HG03565 (cell line): ENCODE results near the gene PCAT7.
"Not testable (repeated sequence)": the region's sequence is repeated elsewhere in the genome, so short reads cannot be mapped to it uniquely, and the experiment has no call there.

ENCODE experiments used
- ATAC-seq: cut with Tn5 transposase; IDR thresholded peaks from one replicate; pipeline ENCODE4 v1.9.1; 2021; ENCODE audit warnings: mild to moderate bottlenecking, moderate library complexity; ENCODE audit not compliant: unreplicated experiment

The PCAT7 gene

GRCh38 chr9:94554439-94555331 is at the start of gene PCAT7:
TSS of gene PCAT7 (plus strand) at chr9:94555083.
- ATAC-seq = no peak

- ATAC-seq = not testable (repeated sequence)
Observed at GRCh38 chr9:94506370-94506769, 48.5 kb upstream of the PCAT7 start.

- ATAC-seq = no peak
Observed at GRCh38 chr9:94507531-94508258, 47.2 kb upstream of the PCAT7 start.

- ATAC-seq = no peak
Observed at GRCh38 chr9:94511134-94511954, 43.5 kb upstream of the PCAT7 start.

GRCh38 chr9:94511955-94512265 is 43.0 kb upstream of the PCAT7 start:
- no peak for ATAC-seq

GRCh38 chr9:94514722-94515121 is 40.2 kb upstream of the PCAT7 start:
- no peak for ATAC-seq

- ATAC-seq = no peak
Observed at GRCh38 chr9:94517254-94517653, 37.6 kb upstream of the PCAT7 start.

GRCh38 chr9:94525396-94526035 is 29.4 kb upstream of the PCAT7 start:
- no peak for ATAC-seq

- no peak for ATAC-seq
Observed at GRCh38 chr9:94526271-94526670, 28.6 kb upstream of the PCAT7 start.

- ATAC-seq = no peak
Observed at GRCh38 chr9:94526951-94527350, 27.9 kb upstream of the PCAT7 start.

GRCh38 chr9:94528886-94529285 is 26.0 kb upstream of the PCAT7 start:
- no peak for ATAC-seq

GRCh38 chr9:94533155-94533554 is 21.7 kb upstream of the PCAT7 start:
- ATAC-seq = no peak

GRCh38 chr9:94533601-94534000 is 21.3 kb upstream of the PCAT7 start:
- ATAC-seq = no peak

- no peak for ATAC-seq
Observed at GRCh38 chr9:94534901-94535300, 20.0 kb upstream of the PCAT7 start.

GRCh38 chr9:94538908-94539307 is 16.0 kb upstream of the PCAT7 start:
- ATAC-seq = no peak

GRCh38 chr9:94544335-94544734 is 10.5 kb upstream of the PCAT7 start:
- not testable (repeated sequence) for ATAC-seq

GRCh38 chr9:94545940-94546339 is 8.9 kb upstream of the PCAT7 start:
- ATAC-seq = no peak

- ATAC-seq = no peak
Observed at GRCh38 chr9:94553029-94553938, 1.6 kb upstream of the PCAT7 start.

GRCh38 chr9:94554078-94554438 is 825 bp upstream of the PCAT7 start:
- no peak for ATAC-seq

GRCh38 chr9:94557376-94557775 is 2.5 kb downstream of the PCAT7 start:
- ATAC-seq = no peak
